ENCODE measurements around the gene FAM83F.
A peak's percentile ranks its signal among the peaks of the same experiment; 100 is the strongest.
"Not testable (repeated sequence)": the region's sequence is repeated elsewhere in the genome, so short reads cannot be mapped to it uniquely, and the experiment has no call there.

Gene FAM83F

DNA sequence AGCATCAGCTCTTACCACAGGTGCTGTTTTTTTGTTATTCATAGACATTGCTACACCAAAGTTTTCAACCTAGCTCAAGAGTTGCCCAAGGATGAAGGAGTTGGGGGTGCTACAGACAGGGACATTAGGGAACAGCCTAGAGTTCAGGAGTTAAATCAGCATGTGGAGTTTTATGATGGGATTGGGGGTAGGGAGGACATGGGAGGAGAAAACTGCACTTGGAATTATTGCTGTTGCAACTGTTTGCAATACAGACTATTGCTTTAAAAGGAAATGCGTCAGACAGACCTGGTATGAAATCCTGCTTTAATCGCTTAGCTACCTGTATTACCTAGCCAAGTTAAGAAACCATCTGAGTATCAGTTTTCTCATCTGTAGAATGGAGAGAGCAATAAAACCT, 28.3 kb upstream of the FAM83F start:
- no peak for FAIRE-seq

DNA sequence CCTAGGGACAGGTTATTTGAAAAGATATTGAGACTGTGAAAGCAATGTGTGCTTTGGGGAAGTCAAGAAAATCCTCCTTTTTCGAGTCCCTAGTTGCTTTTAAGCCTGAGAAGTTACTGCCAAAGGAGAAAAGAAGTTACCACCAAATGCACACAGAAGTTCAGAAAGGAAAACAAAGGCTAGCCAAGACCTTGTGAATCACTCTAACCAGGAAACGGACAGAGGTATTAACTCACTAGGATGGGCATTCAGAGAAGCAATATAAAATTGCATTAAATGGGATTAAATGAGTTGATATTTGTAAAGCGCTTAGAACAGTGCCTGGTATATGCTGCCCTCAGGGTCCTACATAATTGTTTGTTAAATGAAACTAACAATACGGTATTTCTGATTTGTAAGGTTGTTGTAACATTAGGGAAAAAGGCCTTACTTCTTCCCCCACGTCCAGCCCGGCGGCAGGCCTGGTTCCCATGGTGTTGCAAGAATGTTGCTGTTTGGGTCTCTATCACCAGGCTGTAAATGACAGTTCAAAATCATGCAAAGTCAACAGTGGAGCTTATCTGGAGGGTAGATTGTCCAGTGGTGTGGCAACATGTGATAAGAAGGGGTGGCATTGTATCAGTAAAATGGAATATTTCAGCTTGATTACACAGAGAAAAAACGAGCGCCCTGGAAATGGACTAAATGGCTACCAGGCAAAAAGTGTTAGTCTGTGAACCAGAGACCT, 27.5 kb upstream of the FAM83F start:
- peak; percentile 9 for FAIRE-seq

DNA sequence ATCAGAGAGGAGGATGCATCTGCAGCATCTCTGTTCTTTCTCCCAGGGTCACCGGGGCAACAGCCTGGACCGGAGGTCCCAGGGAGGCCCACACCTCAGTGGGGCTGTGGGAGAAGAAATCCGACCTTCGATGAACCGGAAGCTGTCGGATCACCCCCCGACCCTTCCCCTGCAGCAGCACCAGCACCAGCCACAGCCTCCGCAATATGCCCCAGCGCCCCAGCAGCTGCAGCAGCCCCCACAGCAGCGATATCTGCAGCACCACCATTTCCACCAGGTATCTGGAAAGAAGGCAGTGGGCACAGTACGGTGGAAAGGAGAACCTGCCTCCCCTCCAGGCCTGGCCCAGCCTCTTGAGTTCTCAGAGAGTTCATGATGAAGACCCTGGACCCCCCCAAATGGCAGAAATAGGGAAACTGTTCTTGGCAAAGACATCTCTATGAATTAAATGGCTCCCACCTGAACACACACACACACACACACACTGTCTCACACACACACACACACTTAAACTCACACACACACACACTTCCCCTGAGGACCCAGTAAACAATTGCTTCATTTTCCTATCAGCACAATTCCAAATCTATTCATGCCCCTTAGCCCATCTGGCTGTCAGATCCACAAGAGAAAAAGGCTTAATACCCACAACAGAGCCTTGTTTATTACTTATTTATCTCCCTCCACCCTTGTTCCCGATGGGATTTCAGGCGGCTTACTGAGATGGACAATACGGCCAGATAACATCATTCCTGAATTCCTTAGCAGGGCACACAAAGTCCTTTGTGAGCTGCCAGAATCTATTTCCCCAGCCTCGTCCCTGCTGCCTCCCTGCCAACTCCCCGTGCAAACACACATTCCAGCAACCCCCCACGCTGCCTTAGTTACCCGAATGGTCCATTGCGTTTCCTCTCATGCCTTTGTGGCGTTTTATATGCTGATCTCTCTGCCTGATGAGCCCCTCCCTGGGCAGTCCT, 26.5 kb upstream of the FAM83F start:
- FAIRE-seq, result no peak

DNA sequence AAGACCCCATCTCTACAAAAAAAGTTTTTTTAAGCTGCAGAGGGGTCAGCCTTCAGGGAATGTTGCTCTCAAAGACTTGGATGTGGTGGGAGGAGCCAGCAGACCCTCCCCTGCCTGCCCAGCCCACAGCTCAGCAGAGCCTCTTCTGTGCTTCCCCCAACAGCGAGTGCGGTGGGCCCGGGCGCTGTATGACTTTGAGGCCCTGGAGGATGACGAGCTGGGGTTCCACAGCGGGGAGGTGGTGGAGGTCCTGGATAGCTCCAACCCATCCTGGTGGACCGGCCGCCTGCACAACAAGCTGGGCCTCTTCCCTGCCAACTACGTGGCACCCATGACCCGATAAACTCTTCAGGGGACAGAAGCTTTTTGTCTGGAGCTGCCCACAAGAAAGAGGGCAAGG, 24.0 kb upstream of the FAM83F start:
- no peak for FAIRE-seq

DNA sequence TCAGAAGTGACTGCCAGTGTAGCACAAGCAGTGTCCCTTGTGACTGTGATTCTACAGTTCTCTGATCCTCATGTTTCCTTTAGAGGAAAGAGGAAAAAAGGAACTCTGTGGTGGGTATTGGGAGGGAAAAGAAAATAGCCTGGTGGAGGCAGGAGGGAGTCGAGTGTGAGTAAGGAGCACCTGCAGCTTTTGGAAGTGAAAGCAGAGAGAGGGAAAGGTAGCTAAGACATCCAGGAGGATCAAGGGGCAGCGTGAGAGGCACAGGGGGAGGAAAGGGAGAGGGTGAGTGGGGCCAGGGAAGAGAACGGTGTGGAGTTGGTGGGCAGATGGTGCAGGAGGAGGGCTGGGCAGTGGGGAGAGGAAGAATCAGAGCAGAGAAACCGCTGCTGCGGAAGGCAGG, 22.1 kb upstream of the FAM83F start:
- FAIRE-seq, result no peak

DNA sequence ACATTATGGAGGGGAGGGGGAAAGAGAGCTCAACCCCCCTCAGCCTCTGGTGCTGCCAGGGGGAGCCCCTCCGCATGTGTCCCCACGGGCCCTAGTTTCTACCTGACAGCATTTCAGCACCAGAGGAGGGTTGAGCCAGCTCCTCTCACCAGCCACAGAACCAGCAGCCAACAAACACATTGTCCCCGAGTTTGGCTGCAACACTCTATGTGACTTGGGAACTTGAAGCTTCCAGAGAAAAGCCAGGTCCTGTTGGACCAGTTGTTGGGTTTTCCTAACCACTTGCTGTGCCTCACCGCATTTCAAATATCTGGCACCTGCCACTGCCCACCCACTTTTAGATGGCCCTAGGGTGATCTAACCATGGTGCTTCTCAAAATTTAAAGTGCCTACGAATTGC, 21.1 kb upstream of the FAM83F start:
- FAIRE-seq, result no peak

DNA sequence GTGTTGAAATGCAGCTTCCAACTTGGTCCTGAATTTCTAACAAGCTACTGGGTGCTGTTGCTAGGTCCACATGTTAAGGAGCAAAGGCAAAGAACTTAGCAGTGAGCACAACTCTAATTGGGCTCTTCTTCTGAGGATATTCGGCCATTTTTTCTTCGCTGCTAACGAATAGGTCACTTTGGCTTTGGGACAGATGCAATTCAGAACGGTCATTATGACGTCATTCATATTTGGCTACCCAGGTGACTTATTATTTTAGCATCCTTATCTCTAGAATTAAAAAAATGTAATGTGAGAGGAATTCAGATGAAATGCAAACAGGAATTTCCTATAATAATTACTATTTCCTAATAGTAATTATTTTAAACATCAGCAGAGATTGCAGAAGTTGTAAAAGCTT, 20.7 kb upstream of the FAM83F start:
- no peak for FAIRE-seq

DNA sequence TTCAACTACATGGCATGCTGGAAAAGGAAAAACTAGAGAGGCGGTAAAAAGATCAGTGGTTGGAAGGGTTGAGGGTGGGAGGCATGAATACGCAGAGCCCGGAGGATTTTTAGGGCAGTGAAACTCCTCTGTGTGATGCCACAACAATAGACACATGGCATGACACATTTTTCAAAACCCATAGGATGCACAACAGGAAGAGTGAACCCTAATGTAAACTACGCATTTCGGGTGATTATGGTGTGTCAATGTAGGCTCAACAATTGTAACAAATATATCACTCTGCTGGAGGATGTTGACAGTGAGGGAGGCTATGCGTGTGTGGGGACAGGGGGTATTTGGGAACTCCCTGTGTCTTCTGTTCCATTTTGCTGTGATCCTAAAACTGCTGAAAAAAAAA, 15.7 kb upstream of the FAM83F start:
- FAIRE-seq, result no peak

DNA sequence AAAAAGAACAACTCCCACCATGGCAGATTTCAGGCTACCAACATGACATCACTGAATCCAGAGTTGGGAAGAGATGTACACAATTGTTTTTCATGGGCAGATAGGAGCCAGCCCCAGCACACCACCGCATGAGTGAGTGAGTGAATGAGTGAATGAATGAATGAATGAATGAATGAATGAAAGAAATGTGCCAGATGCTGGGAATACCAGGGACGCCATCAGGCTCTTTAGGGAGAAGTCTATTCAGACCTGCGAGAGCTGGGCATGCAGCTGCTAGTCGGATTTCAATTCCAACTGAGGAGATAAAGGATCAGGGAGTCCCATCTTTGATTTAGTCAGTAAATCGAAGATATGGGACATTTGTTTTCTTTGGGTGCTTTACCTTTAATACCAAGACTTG, 15.3 kb upstream of the FAM83F start:
- FAIRE-seq, result no peak

DNA sequence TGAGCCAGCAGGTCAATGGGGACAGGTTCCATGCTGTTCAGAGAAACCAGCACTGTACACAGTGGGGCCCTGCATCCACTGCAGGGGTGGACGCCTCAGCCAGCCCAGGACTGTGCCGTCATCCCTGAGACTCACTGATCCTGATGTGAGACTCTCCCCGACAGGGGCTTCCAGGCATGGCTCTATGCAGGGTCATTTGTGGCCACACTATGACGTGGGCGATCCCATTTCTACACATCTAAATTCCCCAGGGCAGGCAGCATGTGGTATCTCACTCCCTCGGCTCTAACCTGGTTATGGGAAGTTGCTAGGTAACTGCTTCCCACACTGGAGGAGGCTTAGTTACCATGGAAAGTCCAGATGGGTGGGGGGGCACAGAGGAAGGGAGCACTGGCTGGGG, 14.2 kb upstream of the FAM83F start:
- no peak for FAIRE-seq

DNA sequence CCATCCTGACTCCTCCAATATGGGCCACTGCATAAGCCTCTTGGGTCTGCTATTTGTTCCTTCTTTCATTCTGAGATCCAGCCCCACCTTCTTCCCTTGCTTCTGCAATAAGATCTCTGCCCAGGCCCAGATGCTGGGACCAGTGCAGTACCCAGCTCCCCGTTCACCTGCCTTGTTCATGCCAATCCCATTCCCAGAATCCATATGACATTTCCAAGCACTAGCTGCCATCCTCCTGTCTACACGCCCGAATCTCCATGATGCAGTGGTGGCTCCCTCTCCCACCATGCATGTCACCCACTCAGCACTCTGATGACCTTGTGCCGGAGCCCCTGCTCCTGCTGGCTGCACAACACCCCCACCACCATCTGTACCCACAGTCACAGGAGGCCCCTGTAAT, 11.4 kb upstream of the FAM83F start:
- no peak for FAIRE-seq

DNA sequence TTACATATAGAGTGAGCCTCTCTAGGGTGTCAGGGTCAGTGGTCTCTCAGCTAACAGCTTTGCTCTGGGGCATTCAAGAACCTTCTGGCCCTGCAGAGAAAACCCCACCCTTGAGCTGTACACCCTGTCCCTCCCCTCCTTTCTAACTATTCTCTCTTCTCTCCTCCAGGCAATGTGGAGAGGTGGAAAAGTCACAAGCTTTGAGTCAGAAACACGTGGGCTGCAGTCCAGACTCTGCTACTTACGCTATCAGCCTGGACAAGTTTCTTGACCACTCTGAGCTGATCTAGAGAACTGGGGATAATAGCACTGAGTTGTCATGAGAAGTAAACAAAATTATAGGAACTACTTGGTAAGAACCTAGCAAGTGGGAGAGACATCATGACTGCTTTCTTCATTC, 10.7 kb upstream of the FAM83F start:
- no peak for FAIRE-seq

DNA sequence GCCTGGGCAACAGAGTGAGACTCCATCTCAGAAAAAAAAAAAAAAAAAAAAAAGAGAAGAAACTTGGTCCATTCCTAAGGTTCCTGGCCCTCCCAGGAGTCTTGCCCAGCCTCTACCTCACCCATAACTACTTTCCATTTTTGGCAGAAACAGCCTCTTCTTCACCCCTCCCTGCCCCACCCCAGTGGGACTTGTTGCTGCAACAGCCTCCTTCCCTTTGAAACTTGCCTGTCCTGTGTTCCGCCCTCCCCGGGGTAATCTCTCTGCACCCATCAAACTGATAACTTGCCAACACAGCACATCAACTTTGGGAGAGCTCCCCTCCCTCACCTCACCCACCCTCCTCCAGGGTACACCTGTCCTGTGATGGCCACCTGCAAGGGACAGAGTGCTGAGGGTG, 10.0 kb upstream of the FAM83F start:
- FAIRE-seq, result no peak

DNA sequence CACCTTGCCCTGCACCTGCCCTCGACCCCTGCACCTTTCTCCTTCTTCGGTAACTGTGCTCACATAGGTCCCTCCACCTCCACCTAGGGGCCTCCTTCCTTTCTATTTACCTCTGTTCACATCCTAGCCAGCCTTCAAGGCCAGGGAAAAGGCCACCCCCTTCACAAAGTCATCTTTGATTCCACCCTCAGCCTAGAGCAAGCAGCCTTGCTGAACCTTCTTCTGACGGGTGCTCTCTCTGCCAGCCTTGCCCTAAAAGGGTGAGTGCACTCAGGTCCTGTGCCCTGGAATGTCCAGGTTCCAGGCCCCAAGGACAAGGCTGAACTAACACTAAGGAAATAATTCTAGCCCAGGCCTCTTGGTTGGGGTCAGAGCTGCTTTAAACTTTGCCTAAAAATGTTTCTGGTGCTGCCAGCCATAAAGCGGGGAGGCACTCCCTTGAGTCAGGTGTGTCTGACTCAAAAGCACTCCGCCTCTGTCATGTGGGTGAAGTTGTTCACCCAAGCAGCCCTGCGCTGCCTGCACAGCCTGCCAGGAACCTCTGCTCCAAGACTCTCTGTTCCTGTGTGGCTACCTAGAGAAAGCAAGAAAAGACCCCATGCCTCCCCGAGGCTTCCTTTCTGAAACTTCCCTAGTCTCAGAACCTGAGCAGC, 9.2 kb upstream of the FAM83F start:
- no peak for FAIRE-seq

DNA sequence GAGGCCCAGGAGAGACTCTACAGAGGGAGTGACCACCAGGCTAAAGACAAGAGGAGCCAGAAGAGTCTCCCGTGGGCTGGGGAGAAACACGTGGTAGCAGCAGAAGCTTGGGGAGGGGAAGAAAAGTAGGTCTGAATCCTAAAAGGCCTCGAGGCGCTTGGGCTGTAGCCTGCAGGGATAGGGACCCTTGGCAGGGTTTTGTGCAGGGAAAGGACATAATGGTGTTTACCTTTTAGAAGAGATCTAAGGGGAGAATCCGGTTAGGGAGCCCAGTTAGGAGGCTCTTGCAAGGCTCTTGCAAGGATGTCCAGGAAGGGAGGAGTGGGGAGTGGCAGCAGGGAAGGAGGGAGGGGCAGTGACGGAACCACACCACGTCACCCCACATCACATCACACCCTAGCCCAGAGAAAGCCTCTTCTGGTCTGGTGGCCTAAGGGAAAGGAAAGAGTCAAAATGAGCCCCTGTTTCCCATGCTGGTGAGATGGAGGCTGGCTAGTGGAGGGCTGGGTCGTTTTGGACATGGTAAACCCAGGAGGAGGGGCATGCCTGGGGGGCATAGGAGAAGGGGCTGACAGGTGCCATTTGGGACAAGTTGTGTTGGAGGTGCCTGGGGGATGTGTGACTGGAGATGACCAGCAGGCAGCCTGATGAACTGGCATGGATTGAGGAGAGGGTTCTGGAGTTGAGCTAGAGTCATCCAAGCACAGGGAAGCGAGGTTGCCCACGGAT, 6.2 kb upstream of the FAM83F start:
- FAIRE-seq, result no peak

DNA sequence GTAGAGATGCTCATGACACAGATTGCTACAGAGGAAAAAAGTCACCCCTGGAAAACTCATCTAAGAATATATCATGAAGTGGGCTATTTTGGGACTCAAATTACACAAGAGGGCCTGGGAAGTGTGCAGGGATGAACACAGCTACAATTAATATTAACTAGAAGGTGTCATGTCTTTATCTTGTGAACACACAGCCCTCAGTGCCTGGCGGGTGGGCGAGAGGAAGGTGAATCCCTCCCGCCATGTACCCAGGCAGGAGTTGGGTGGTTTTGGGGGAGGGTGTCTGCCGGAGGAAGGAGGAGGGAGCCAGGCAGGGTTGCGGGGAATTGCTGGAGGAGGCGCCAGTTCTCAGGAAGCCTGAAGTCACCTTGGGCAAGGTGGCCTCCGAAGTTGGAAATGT, 5.1 kb upstream of the FAM83F start:
- FAIRE-seq, result no peak

DNA sequence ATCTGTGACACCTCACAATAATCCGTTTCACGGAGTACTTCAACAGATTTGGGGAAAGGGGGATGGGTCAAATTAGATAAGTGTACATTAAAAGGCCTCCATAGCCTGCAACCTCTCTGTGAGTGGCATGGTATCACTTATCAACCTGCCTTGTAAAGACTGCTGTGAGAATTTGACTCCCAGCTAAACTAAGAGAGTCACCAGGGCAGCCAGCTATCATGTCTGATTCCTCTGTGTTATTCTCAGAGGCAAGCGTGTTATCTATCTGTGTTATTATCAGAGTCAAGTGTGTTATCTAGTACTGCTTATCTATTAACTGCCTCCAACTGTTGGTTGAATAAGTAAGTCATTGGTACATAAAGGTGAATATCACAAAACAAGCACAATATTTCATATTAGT, 4.1 kb upstream of the FAM83F start:
- FAIRE-seq, result no peak

DNA sequence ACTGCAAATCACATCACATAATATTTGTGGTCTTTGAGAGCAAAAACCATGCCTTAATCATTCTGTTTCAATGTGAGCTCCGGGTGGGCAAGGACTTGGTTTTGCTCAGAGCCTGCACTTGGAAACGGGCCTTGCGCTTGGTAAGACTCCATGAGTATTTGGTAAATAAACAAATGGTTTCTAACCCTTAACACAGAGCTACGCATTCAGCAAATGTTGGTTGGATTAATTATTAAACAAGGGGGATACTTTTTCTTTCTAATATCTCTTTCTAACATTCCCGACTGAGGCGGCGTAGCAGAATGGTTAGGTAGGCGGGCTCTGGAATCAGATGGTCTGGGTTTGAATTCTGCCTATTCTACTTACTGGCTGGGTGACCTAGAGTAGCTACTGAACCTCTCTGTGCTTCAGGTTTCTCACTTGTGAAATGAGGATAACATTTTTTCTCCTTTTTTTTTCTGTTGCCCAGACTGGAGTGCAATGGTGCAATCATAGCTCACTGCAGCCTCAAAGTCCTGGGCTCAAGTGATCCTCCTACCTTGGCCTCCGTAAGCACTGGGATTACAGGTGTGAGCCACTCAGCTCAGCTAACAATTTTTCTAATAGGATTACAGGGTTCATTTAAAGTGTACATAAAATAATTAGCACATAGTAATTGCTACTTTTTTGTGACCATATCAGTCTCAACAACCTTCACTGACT, 3.4 kb upstream of the FAM83F start:
- FAIRE-seq, result peak; percentile 60

DNA sequence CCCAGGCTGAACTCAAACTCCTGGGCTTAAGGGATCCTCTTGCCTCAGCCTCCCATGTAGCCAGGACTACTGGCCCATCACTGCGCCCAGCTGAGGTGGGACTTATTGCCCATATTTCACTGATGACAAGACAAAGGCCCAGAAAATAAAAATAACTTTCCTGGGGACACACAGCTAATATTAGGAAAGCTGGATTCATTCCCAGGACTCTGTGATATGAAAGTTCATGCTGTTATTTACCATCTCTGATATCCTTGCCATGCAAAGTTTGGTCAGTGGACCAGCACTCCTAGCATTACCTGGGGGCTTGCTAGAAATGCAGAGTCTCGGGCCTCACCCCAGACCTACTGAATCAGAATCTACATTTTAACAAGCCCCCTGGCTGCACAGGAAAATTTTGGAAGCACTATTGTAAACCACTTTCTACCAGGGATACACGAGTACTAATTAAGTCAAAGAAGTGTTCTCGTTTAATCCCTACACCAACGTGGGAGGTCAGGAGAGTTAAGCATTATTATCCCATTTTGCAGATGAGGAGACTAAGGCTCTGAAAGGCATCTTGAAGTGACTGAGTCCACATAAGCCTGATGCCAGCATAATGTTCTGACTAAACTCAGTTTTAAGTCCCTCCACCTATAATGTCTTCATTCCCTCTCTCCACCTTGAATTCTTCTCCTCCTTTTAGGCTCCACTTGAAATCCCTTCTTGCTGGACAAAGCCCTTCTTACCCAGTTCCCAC, 2.5 kb upstream of the FAM83F start:
- no peak for FAIRE-seq

DNA sequence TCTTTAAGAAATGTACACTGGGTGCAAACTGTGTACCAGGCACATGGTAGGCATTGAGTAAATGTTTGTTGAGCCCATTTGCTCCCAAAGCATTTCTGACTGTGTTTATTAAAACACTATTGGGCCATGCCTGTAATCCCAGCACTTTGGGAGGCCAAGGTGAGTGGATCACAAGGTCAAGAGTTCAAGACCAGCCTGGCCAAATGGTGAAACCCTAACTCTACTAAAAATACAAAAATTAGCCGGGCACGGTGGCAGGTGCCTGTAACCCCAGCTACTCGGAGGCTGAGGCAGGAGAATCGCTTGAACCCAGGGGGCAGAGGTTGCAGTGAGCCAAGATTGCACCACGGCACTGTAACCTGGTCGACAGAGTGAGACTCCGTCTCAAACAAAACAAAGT, 1.9 kb upstream of the FAM83F start:
- not testable (repeated sequence) for FAIRE-seq

DNA sequence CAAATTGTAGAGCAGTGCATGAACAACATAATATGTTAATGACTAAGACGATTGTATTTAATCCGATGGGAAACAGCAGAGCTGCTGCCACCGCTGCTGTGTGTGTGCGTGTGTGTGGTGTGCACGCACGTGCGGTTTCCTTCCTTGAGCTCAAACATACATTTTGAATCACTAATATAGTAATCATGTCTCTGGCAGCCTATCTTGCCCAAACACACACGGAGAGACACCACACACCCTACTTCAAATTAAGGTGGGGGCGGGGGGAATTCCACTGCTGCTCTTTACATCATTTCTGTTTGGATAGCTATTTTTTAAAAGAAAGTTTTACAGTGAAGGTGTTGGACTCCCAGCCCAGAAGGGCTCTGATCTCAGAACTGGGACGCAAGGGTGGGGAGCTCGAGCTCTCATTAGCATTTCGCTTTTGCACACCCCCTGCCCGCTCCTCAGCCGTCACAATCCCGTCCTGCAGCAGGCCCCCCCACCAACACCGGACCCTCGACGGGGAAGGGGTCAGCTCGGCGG, 651 bp upstream of the FAM83F start:
- FAIRE-seq, result no peak

All from islet of Langerhans (tissue), 1 donor.